Measurements from ENCODE around the gene KARS1.

DNA sequence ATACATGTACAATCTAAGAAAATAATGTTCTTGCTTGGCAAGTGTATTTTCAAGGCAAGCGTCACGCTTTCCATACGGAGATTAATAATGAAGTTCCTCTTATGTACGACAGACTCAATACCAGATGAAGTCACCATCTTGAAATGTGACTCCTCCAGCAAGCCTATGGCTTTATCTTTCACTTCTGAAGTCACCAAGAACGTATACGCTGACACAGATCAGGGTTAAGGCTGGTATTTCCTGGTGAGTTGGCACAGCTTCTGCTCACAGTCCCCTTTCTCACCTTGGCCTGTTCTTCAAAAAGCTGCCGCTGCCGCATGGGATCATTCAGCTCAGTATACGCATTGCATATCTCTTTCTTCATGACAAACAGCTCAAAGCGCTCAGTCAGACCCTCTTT lies 18.3 kb downstream of the KARS1 start:
- TF ChIP-seq POLR2A (IDR thresholded peaks at IDR 0.05) (no peak), POLR2AphosphoS5 (IDR thresholded peaks at IDR 0.05; ENCODE audit: insufficient read depth in 1 of 2, low read depth in 1 of 2) (no peak)
